Right cardiac atrium (tissue), 5 donors: ENCODE data around the gene NBEA. TPM values are rescaled to one million over a fixed set of nuclear protein-coding genes. Genes with fewer than 3 reads are reported as not detected.

ENCODE experiments used
- ATAC-seq, 2 donors: fragments of 200-7000 bp; cut with Tn5 transposase; one replicate each; pipeline versions ENCODE4 v1.8.0 to v1.9.1; 2020; ENCODE audit warnings: moderate library complexity in 2 of 2, mild to moderate bottlenecking in 1 of 2
- DNase-seq, 3 donors: peaks; one replicate each; pipeline ENCODE4 v3.0.0-alpha.2; 2020
- H3K27ac ChIP-seq: one replicate; pipeline ENCODE4 v1.5.1; 2013; ENCODE audit warnings: mild to moderate bottlenecking, low read length, control low read depth, moderate library complexity
- H3K27me3 ChIP-seq: one replicate; pipeline ENCODE4 v1.6.1; 2013; ENCODE audit not compliant: control insufficient read depth, insufficient read depth
- H3K4me1 ChIP-seq: one replicate; pipeline ENCODE4 v1.6.1; 2013; ENCODE audit warnings: low read length; ENCODE audit not compliant: control insufficient read depth, insufficient read depth
- H3K4me3 ChIP-seq: one replicate; pipeline ENCODE4 v1.5.1; 2013; ENCODE audit warnings: low read length, control low read depth
- H3K9me3 ChIP-seq: one replicate; pipeline ENCODE4 v1.6.1; 2013; ENCODE audit warnings: low read length; ENCODE audit not compliant: control insufficient read depth
- WGBS: extraction: QIAGEN DNeasy Blood & Tissue Kit; methylation state at CpG from one replicate; pipeline ENCODE4 v1.1.7; 2013; 5-methylcytosine and 5-hydroxymethylcytosine counted together
- intact Hi-C, 4 donors: fragments of 100-400 bp; cut with DNase I; formaldehyde crosslinking; loops; one replicate each; pipeline versions ENCODE4 v1.11.0 to v1.14.0; 2022 to 2023
- polyA plus RNA-seq: library from polyadenylated mRNA; stranded (reverse); fragments of 200-250 nt; gene quantifications from one replicate; pipeline ENCODE4 v1.2.3, GENCODE V29; 2013
- total RNA-seq, 4 donors: library from RNA; stranded (reverse); fragmentation: NEBNext Ultra II Directional; extraction: Animal tissue kit (Norgen Biotek cat#: 25700); gene quantifications; one replicate each; pipeline ENCODE4 v1.2.1, GENCODE V29; 2021
- donor health status: healthy with polysubstance abuse.
- donor health status: DM: no; HTN: yes; CAD: no.
- donor health status: DM: no; HTN: no; CAD: no.
- donor health status: DM: no; HTN: yes; CAD: no; lungs with severe emphysema.
- donor health status: DM: yes; HTN: yes; CAD: no.

The NBEA gene
- total and polyA plus RNA-seq, 5 donors = 8.1 to 20.7 (median 20.0) TPM

- intact Hi-C loops = no loop called here
- Histone ChIP-seq H3K27ac (no peak overlapping the region), H3K4me3 (no peak overlapping the region), H3K27me3 (no peaks in the 10 kb centered on the region), H3K4me1 (no peaks in the 10 kb centered on the region), H3K9me3 (no peaks in the 10 kb centered on the region)
- ATAC-seq = no peak
- 80% methylated on average over 1 of the region's 1 CpG for WGBS
- no peak for DNase-seq
Observed at GRCh38 chr13:35496006-35496405, 553.9 kb downstream of the NBEA start.

- ATAC-seq = no peak
- no peaks in the 10 kb centered on the region for H3K9me3 ChIP-seq
- no peak overlapping the region for H3K4me3 ChIP-seq
- H3K27me3 ChIP-seq = no peaks in the 10 kb centered on the region
- WGBS = 92% methylated on average over 2 of the region's 2 CpGs
- no peak for DNase-seq
- H3K4me1 ChIP-seq = no peaks in the 10 kb centered on the region
- no peak overlapping the region for H3K27ac ChIP-seq
- intact Hi-C loops = no loop called here
Observed at GRCh38 chr13:35496761-35497386, 554.8 kb downstream of the NBEA start.

- intact Hi-C loops = no loop called here
- DNase-seq (no peak), ATAC-seq (no peak)
- no peaks in the 10 kb centered on the region for H3K27me3 ChIP-seq
- H3K9me3 ChIP-seq = no peaks in the 10 kb centered on the region
- H3K4me1 ChIP-seq = no peaks in the 10 kb centered on the region
- no peak overlapping the region for H3K4me3 ChIP-seq
- H3K27ac ChIP-seq = no peak overlapping the region
Observed at GRCh38 chr13:35498231-35498630, 556.2 kb downstream of the NBEA start.

GRCh38 chr13:35499196-35499662 is 557.2 kb downstream of the NBEA start:
- intact Hi-C loops = no loop called here
- Histone ChIP-seq H3K27me3 (no peaks in the 10 kb centered on the region), H3K27ac (no peak overlapping the region), H3K4me1 (no peaks in the 10 kb centered on the region), H3K4me3 (no peak overlapping the region), H3K9me3 (no peaks in the 10 kb centered on the region)
- WGBS = 59% methylated on average over 2 of the region's 2 CpGs
- peak; percentile 65 to 77 for ATAC-seq
- DNase-seq = no peak

- ATAC-seq = no peak
- intact Hi-C loops = no loop called here
- DNase-seq = no peak
- Histone ChIP-seq H3K27me3 (no peaks in the 10 kb centered on the region), H3K9me3 (no peaks in the 10 kb centered on the region), H3K4me1 (no peaks in the 10 kb centered on the region), H3K27ac (no peak overlapping the region), H3K4me3 (no peak overlapping the region)
- WGBS = 79% methylated on average over 4 of the region's 4 CpGs
Observed at GRCh38 chr13:35499676-35500075, 557.6 kb downstream of the NBEA start.

- no peak overlapping the region for H3K4me3 ChIP-seq
- intact Hi-C loops = no loop called here
- no peaks in the 10 kb centered on the region for H3K27me3 ChIP-seq
- no peaks in the 10 kb centered on the region for H3K9me3 ChIP-seq
- DNase-seq = no peak
- H3K27ac ChIP-seq = no peak overlapping the region
- no peaks in the 10 kb centered on the region for H3K4me1 ChIP-seq
- ATAC-seq = no peak
- 80% methylated on average over 2 of the region's 2 CpGs for WGBS
Observed at GRCh38 chr13:35500144-35500543, 558.1 kb downstream of the NBEA start.

GRCh38 chr13:35501661-35502235 is 559.7 kb downstream of the NBEA start:
- intact Hi-C loops = no loop called here
- H3K27me3 ChIP-seq = no peaks in the 10 kb centered on the region
- no peak for DNase-seq
- H3K27ac ChIP-seq = no peak overlapping the region
- H3K9me3 ChIP-seq = no peaks in the 10 kb centered on the region
- no peak for ATAC-seq
- no peaks in the 10 kb centered on the region for H3K4me1 ChIP-seq
- 72% methylated on average over 6 of the region's 6 CpGs for WGBS
- no peak overlapping the region for H3K4me3 ChIP-seq

GRCh38 chr13:35502456-35502855 is 560.4 kb downstream of the NBEA start:
- DNase-seq (no peak), ATAC-seq (no peak)
- WGBS = 65% methylated on average over 3 of the region's 3 CpGs
- Histone ChIP-seq H3K27me3 (no peaks in the 10 kb centered on the region), H3K27ac (no peak overlapping the region), H3K4me3 (no peak overlapping the region), H3K9me3 (no peaks in the 10 kb centered on the region), H3K4me1 (no peaks in the 10 kb centered on the region)
- intact Hi-C loops = no loop called here

GRCh38 chr13:35512271-35512920 is 570.3 kb downstream of the NBEA start:
- no peak overlapping the region for H3K27ac ChIP-seq
- no peaks in the 10 kb centered on the region for H3K4me1 ChIP-seq
- intact Hi-C loops = no loop called here
- H3K4me3 ChIP-seq = no peak overlapping the region
- no peaks in the 10 kb centered on the region for H3K9me3 ChIP-seq
- ATAC-seq (peak; percentile 71 to 86), DNase-seq (no peak)
- WGBS = 54% methylated on average over 5 of the region's 5 CpGs
- no peaks in the 10 kb centered on the region for H3K27me3 ChIP-seq

- ATAC-seq (no peak), DNase-seq (no peak)
- no peaks in the 10 kb centered on the region for H3K27me3 ChIP-seq
- H3K27ac ChIP-seq = no peak overlapping the region
- no peaks in the 10 kb centered on the region for H3K4me1 ChIP-seq
- whole genome bisulfite sequencing = 87% methylated on average over 7 of the region's 7 CpGs
- no peaks in the 10 kb centered on the region for H3K9me3 ChIP-seq
- intact Hi-C loops = no loop called here
- no peak overlapping the region for H3K4me3 ChIP-seq
Observed at GRCh38 chr13:35514061-35514477, 572.0 kb downstream of the NBEA start.

GRCh38 chr13:35514801-35515502 is 572.9 kb downstream of the NBEA start:
- 84% methylated on average over 6 of the region's 6 CpGs for WGBS
- intact Hi-C loops = no loop called here

More at GRCh38 chr13:35514801-35515502, 572.9 kb downstream of the NBEA start:
- no peak overlapping the region for H3K4me3 ChIP-seq
- H3K4me1 ChIP-seq = no peaks in the 10 kb centered on the region
- DNase-seq = no peak
- no peak overlapping the region for H3K27ac ChIP-seq
- no peaks in the 10 kb centered on the region for H3K9me3 ChIP-seq
- no peak for ATAC-seq
- no peaks in the 10 kb centered on the region for H3K27me3 ChIP-seq
